Mesothelial cell of epicardium (in vitro differentiated cells): Measurements from ENCODE around the gene TECR. TPM values are rescaled to one million over a fixed set of nuclear protein-coding genes. Genes with fewer than 3 reads are reported as not detected.
"Not testable (repeated sequence)": the region's sequence is repeated elsewhere in the genome, so short reads cannot be mapped to it uniquely, and the experiment has no call there.

Experiments
- DNase-seq, 2 experiments: peaks; one replicate each; pipeline ENCODE4 v3.0.0; 2021; ENCODE audit warnings: low spot score in 2 of 2; ENCODE audit not compliant: unreplicated experiment in 2 of 2
- H3K27ac Mint-ChIP-seq: 2 replicates; pipeline ENCODE4 v1.8.0; 2021; ENCODE audit warnings: mixed read lengths
- H3K27me3 Mint-ChIP-seq: 2 replicates; pipeline ENCODE4 v1.8.0; 2021; ENCODE audit warnings: low read depth, mixed read lengths
- H3K36me3 Mint-ChIP-seq: 2 replicates; pipeline ENCODE4 v1.8.0; 2021; ENCODE audit warnings: mixed read lengths
- H3K4me1 Mint-ChIP-seq: 2 replicates; pipeline ENCODE4 v1.8.0; 2021; ENCODE audit warnings: mixed read lengths
- H3K4me3 Mint-ChIP-seq: 2 replicates; pipeline ENCODE4 v1.8.0; 2021; ENCODE audit warnings: mild to moderate bottlenecking, moderate library complexity, mixed read lengths
- H3K9me3 Mint-ChIP-seq: 2 replicates; pipeline ENCODE4 v1.8.0; 2021; ENCODE audit warnings: mixed read lengths
- CTCF ChIP-seq: fragments of 200-600 bp; sonication (generic); IDR thresholded peaks from one replicate; pipeline ENCODE4 v1.5.0; 2021; ENCODE audit warnings: antibody characterized with exemption; ENCODE audit not compliant: unreplicated experiment
- microRNA-seq: library from miRNA; unstranded; fragments of <30 nt; microRNA quantifications from one replicate; pipeline ENCODE4 v1.2.0, GENCODE V29; 2021; ENCODE audit warnings: inconsistent platforms, mixed read lengths
- total RNA-seq: library from RNA; stranded (reverse); gene quantifications from 3 replicates; pipeline ENCODE4 v1.2.1, GENCODE V29; 2021

Gene TECR
- total RNA-seq, 1 donor from 2014 or later = 115 TPM

DNA sequence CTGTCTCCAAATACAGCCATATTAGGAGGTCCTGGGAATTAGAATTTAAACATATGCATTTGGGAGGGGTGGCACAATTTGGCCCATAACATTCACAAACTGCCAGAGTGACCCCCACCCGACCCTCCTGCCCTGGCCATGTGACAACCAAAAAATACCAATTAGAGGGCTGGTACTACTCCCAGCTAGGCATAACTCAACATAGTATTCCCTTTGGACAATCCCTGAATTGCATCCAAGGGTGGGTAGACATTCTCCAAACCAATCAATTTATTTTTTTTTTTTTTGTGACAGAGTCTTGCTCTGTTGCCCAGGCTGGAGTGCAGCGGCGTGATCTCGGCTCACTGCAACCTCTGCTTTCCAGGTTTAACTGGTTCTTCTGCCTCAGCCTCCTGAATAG is 83.3 kb downstream of the TECR start:
- Mint-ChIP-seq H3K4me1 (no peaks in the 10 kb centered on the region), H3K4me3 (no peak overlapping the region), H3K9me3 (peaks cover 29% of the 10 kb centered on the region), H3K27ac (no peak overlapping the region), H3K27me3 (no peaks in the 10 kb centered on the region), H3K36me3 (peaks cover 9% of the 10 kb centered on the region)
- no peak for DNase-seq
- TF ChIP-seq CTCF = no peak

DNA sequence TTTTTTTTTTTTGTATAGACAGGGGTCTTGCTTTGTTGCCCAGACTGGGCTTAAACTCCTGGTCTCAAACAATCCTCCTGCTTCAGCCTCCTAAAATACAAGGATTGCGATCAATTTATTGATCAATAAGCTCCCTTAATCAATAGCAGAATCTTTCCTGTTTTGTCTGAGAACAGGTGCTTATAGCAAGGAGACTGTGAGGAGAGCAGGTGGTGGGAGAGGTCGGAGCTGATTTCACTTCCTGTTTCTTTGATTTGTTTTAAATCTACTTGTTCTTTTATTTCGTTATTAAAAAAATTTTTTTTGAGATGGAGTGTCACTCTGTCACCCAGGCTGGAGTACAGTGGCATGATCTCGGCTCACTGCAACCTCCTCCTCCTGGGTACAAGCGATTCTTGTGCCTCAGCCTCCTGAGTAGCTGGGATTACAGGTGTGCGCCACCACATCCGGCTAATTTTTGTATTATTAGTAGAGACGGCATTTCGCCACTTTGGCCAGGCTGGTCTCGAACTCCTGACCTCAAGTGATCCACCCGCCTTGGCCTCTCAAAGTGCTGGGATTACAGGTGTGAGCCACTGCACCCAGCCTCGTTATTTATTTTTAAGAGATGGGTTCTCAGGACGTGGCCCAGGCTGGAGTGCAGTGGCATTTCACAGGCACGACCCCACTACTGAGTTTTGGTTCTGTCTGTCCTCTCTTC is 84.2 kb downstream of the TECR start:
- peaks cover 26% of the 10 kb centered on the region for H3K9me3 Mint-ChIP-seq
- H3K4me3 Mint-ChIP-seq, H3K4me1 Mint-ChIP-seq, H3K27ac Mint-ChIP-seq, H3K36me3 Mint-ChIP-seq, DNase-seq, H3K27me3 Mint-ChIP-seq: not testable (repeated sequence)

DNA sequence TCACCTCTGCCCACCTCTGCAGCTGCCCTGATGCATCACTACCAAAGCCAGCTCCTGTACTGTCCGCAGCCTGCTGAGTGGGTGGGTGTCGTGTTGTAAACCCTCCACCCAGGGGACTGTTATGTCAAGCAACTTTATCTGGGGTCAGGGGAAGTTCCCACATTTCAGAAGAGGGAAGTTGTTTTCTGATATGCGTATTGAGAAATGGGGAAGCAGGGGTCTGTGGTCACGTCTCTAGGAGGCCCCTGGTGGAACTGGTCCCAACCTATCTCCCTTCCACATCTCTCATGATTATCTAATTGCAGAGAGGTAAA is 84.7 kb downstream of the TECR start:
- no peak for DNase-seq
- TF ChIP-seq CTCF = no peak
- H3K9me3 Mint-ChIP-seq = peaks cover 30% of the 10 kb centered on the region
- H3K4me1 Mint-ChIP-seq = no peaks in the 10 kb centered on the region
- H3K27ac Mint-ChIP-seq = no peak overlapping the region
- no peaks in the 10 kb centered on the region for H3K27me3 Mint-ChIP-seq
- peaks cover 9% of the 10 kb centered on the region for H3K36me3 Mint-ChIP-seq
- H3K4me3 Mint-ChIP-seq = no peak overlapping the region

Small RNA genes within 50 kb of the gene (microRNA-seq; reads per million reads assigned to microRNA genes)
- gene MIR639 = not detected

Other genes starting within 250 kb of the TECR start
- gene ADGRE5, start 148.2 kb upstream of the TECR start, total RNA-seq = 4.5 to 5.4 TPM (median 4.9 TPM) in 3 replicates
- 66.9 to 68.6 TPM (median 67.6 TPM) in 3 replicates for gene DDX39A, start 110.3 kb upstream of the TECR start, total RNA-seq
- gene PKN1, start 96.3 kb upstream of the TECR start, total RNA-seq = 84.5 to 89.1 TPM (median 85.9 TPM) in 3 replicates
- 2.8 to 3.5 TPM (median 2.8 TPM) in 3 replicates for gene PTGER1, start 54.2 kb upstream of the TECR start, total RNA-seq
- 108 to 111 TPM (median 111 TPM) in 3 replicates for gene GIPC1, start 33.5 kb upstream of the TECR start, total RNA-seq
- gene DNAJB1, start 11.2 kb upstream of the TECR start, total RNA-seq = 106 to 113 TPM (median 110 TPM) in 3 replicates
- gene NDUFB7, start 42.5 kb downstream of the TECR start, total RNA-seq = 117 to 122 TPM (median 119 TPM) in 3 replicates
- gene CLEC17A, start 53.5 kb downstream of the TECR start, total RNA-seq = not detected in 3 replicates
- gene ADGRE3, start 145.2 kb downstream of the TECR start, total RNA-seq = not detected in 3 replicates
- gene ZNF333, start 160.5 kb downstream of the TECR start, total RNA-seq = 29.6 to 34.1 TPM (median 33.6 TPM) in 3 replicates
- gene ADGRE2, start 249.0 kb downstream of the TECR start, total RNA-seq = 0.35 to 0.45 TPM in 2 of 3 replicates, not detected in the other